Measurements from ENCODE around the gene PLEKHG3. TPM values are rescaled to one million over a fixed set of nuclear protein-coding genes. Genes with fewer than 3 reads are reported as not detected.

Gene PLEKHG3
- total and polyA plus RNA-seq, 7 donors: 1.9 to 8.2 (median 5.2) TPM

DNA sequence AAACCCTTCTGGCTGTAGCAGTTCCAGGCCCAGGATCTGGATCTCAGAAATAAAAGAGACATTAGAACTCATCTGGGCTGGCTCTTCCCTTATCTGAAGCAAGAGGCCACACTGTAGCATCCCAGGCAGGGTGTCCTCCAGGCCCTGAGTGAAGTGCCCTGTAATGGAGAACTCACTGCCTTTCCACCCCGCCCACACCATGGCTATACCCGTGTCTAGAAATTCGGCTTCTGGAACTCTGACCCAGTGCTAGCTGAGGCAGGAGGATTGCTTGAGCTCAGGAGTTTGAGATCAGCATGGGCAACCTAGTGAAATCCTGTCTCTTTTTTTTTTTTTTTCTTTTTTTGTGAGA is 23.5 kb upstream of the PLEKHG3 start:
- Histone ChIP-seq H3K4me1 (peaks cover 8% of the 10 kb centered on the region), H3K9me3 (no peaks in the 10 kb centered on the region), H3K27me3 (ENCODE audit: insufficient read depth in 3 of 3, low read length in 2 of 3) (no peaks in the 10 kb centered on the region), H3K4me3 (no peak overlapping the region), H3K27ac (peak overlapping the region; percentile 60), H3K36me3 (ENCODE audit: insufficient read depth in 1 of 2, low read depth in 1 of 2) (no peaks in the 10 kb centered on the region)
- DNase-seq (no peak), ATAC-seq (no peak)
- TF ChIP-seq, protein P1, sequence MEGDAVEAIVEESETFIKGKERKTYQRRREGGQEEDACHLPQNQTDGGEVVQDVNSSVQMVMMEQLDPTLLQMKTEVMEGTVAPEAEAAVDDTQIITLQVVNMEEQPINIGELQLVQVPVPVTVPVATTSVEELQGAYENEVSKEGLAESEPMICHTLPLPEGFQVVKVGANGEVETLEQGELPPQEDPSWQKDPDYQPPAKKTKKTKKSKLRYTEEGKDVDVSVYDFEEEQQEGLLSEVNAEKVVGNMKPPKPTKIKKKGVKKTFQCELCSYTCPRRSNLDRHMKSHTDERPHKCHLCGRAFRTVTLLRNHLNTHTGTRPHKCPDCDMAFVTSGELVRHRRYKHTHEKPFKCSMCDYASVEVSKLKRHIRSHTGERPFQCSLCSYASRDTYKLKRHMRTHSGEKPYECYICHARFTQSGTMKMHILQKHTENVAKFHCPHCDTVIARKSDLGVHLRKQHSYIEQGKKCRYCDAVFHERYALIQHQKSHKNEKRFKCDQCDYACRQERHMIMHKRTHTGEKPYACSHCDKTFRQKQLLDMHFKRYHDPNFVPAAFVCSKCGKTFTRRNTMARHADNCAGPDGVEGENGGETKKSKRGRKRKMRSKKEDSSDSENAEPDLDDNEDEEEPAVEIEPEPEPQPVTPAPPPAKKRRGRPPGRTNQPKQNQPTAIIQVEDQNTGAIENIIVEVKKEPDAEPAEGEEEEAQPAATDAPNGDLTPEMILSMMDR (IDR thresholded peaks at IDR 0.05): no peak
- 73 to 91% (median 82%) methylated on average over 3 of the region's 3 CpGs for WGBS, 3 donors
- intact Hi-C loops (cut with DNase I): no loop called here

DNA sequence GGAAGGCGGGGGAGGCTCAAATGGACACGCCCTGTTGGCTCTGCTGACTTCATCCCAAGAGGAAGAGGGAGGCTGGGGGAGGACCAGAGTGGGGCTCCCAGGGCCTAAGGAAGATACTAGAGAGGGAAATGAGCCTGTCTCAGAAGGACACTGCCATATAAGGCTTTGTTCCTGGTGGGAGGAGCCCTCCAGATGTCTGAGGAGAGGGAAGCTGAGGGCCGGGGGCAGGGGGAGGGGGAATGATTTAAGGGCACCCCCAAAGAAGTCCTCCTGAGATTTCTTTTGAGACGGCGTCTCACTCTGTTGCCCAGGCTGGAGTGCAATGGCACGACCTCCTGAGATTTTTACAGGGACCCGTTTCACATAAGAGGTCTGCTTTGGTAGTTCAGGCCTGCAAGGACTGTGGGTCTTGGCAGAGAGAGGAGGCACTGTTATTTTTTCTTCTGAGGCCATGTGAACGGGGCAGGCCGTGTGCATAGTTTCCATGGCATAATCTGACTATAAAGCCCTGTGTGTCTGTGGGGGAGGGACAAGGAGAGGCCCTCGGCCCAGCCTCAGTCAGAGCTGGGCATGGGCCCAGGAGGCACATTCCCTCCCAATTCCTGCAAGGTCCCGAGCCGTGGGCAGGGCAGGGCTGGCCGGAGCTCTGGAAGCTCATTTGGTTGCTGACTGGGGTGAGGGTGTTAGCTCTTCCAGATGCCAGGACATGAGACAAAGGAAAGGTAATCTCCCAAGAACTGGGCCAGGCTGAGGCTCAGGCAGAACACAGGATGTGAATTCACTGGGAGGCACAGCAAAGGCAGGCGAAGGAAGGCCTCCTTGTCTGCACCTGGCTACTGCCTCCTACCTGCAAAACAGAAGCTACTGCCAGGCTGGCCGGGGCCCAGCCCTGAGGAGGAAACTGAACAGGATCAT is 22.2 kb upstream of the PLEKHG3 start:
- no peaks in the 10 kb centered on the region for H3K9me3 ChIP-seq
- WGBS, 3 donors: 25 to 32% (median 28%) methylated on average over 15 of the region's 15 CpGs
- peak overlapping the region; percentile 60 for H3K27ac ChIP-seq
- TF ChIP-seq, protein P1 (IDR thresholded peaks at IDR 0.05): no peak
- ATAC-seq (peak; percentile 65 to 78 (median 73)), DNase-seq (peak; percentile 56 to 72)
- H3K27me3 ChIP-seq (ENCODE audit: insufficient read depth in 3 of 3, low read length in 2 of 3): no peaks in the 10 kb centered on the region
- no peak overlapping the region for H3K4me3 ChIP-seq
- intact Hi-C loops (cut with DNase I): no loop called here
- no peaks in the 10 kb centered on the region for H3K36me3 ChIP-seq (ENCODE audit: insufficient read depth in 1 of 2, low read depth in 1 of 2)
- H3K4me1 ChIP-seq: peaks cover 8% of the 10 kb centered on the region

DNA sequence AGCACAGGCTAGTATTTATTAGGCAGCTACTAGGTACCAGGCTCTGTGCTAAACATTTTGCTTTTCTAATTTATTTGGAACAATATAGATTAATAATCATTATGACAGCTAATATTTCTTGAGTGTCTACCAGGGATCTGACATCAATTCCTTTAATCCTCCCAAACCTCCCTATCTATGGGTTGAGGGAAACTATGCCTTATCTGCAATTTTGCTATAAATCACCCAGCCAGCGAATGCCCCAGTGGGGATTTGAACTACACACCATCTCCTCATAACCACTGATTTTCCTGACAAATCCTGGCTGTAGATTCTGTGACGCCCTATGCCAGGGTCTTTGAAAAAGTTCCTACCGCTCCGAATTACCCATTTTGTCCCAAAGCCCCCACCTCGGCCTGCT is 21.4 kb upstream of the PLEKHG3 start:
- Histone ChIP-seq H3K9me3 (no peaks in the 10 kb centered on the region), H3K27ac (peak overlapping the region; percentile 60), H3K27me3 (ENCODE audit: insufficient read depth in 3 of 3, low read length in 2 of 3) (no peaks in the 10 kb centered on the region), H3K4me1 (peaks cover 8% of the 10 kb centered on the region), H3K4me3 (no peak overlapping the region), H3K36me3 (ENCODE audit: insufficient read depth in 1 of 2, low read depth in 1 of 2) (no peaks in the 10 kb centered on the region)
- ATAC-seq (no peak), DNase-seq (no peak)
- TF ChIP-seq, protein P1 (IDR thresholded peaks at IDR 0.05): no peak
- intact Hi-C loops (cut with DNase I): no loop called here
- 89 to 97% (median 95%) methylated on average over 5 of the region's 5 CpGs for WGBS, 3 donors

DNA sequence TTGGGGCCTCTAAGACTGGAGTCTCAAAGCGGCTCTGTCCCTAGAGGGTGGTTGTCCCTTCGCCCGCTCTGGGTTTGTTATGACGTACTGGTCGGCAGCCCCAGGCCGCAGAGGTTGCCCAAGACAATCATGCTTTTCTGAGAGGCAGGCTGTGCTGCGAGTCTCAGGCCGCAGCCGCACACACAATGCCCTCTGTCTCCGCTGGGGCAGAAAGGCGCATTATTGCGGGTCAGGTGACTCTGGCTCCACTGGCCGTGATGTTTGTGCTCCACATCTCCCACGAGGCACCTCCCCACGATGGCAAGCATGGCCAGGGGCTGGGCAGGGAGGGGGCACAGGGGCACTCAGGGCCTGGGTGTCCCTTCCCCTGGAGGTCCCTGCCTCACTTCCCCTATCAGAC is 21.0 kb upstream of the PLEKHG3 start:
- intact Hi-C loops (cut with DNase I): no loop called here
- Histone ChIP-seq H3K4me1 (peaks cover 8% of the 10 kb centered on the region), H3K27me3 (ENCODE audit: insufficient read depth in 3 of 3, low read length in 2 of 3) (no peaks in the 10 kb centered on the region), H3K4me3 (no peak overlapping the region), H3K9me3 (no peaks in the 10 kb centered on the region), H3K36me3 (ENCODE audit: insufficient read depth in 1 of 2, low read depth in 1 of 2) (no peaks in the 10 kb centered on the region), H3K27ac (peak overlapping the region; percentile 60)
- DNase-seq (no peak), ATAC-seq (no peak)
- TF ChIP-seq, protein P1 (IDR thresholded peaks at IDR 0.05): no peak
- WGBS, 3 donors: 88 to 95% (median 93%) methylated on average over 14 to 15 of the region's 15 CpGs
